Smooth muscle cell of the brain vasculature (primary cell): ENCODE measurements around the gene SKAP1.

Experiments used
- DNase-seq: peaks from one replicate; pipeline ENCODE4 v3.0.0-alpha.2; 2012; ENCODE audit warnings: low read depth, low spot score

SKAP1 gene

GRCh38 chr17:48175692-48176470, 254.1 kb downstream of the SKAP1 start:
- DNase-seq, result peak; percentile 4

GRCh38 chr17:48174833-48175523, 255.0 kb downstream of the SKAP1 start:
- no peak for DNase-seq

GRCh38 chr17:48173191-48173984, 256.6 kb downstream of the SKAP1 start:
- no peak for DNase-seq

GRCh38 chr17:48169926-48170325, 260.1 kb downstream of the SKAP1 start:
- DNase-seq, result no peak

GRCh38 chr17:48163809-48164208, 266.2 kb downstream of the SKAP1 start:
- DNase-seq, result no peak

- DNase-seq, result no peak
Observed at GRCh38 chr17:48162946-48163506, 267.0 kb downstream of the SKAP1 start.

- DNase-seq, result no peak
Observed at GRCh38 chr17:48162306-48162934, 267.6 kb downstream of the SKAP1 start.

GRCh38 chr17:48161127-48161905, 268.7 kb downstream of the SKAP1 start:
- DNase-seq, result no peak

GRCh38 chr17:48160177-48161081, 269.6 kb downstream of the SKAP1 start:
- no peak for DNase-seq

GRCh38 chr17:48159232-48159631, 270.8 kb downstream of the SKAP1 start:
- no peak for DNase-seq

- DNase-seq, result no peak
Observed at GRCh38 chr17:48155889-48156611, 274.0 kb downstream of the SKAP1 start.

GRCh38 chr17:48153691-48154358, 276.2 kb downstream of the SKAP1 start:
- DNase-seq, result no peak

GRCh38 chr17:48152289-48152688, 277.7 kb downstream of the SKAP1 start:
- DNase-seq, result no peak

- no peak for DNase-seq
Observed at GRCh38 chr17:48151220-48151619, 278.8 kb downstream of the SKAP1 start.

GRCh38 chr17:48150597-48151001, 279.4 kb downstream of the SKAP1 start:
- no peak for DNase-seq

- DNase-seq, result no peak
Observed at GRCh38 chr17:48149787-48150463, 280.1 kb downstream of the SKAP1 start.

GRCh38 chr17:48148854-48149786, 280.9 kb downstream of the SKAP1 start:
- DNase-seq, result no peak
